Activated T-helper 17 cell treated with anti-CD3 and anti-CD28 coated beads, Interleukin-2, amount 50 U/mL, for 72 hours (primary cell): ENCODE measurements around the gene XYLT2. TPM values are rescaled to one million over a fixed set of nuclear protein-coding genes. Genes with fewer than 3 reads are reported as not detected.
"Not testable (repeated sequence)": the region's sequence is repeated elsewhere in the genome, so short reads cannot be mapped to it uniquely, and the experiment has no call there.

Experiments used
- ATAC-seq: fragments of 150-1000 bp; cut with Tn5 transposase; replicated peaks from 2 replicates; pipeline ENCODE4 v1.10.0; 2021; ENCODE audit warnings: mild to moderate bottlenecking, moderate library complexity
- H3K27ac Mint-ChIP-seq: one replicate; pipeline ENCODE4 v1.8.0; 2022; ENCODE audit warnings: mixed read lengths
- H3K27me3 Mint-ChIP-seq: one replicate; pipeline ENCODE4 v1.8.0; 2022; ENCODE audit warnings: mixed read lengths
- H3K36me3 Mint-ChIP-seq: one replicate; pipeline ENCODE4 v1.8.0; 2022; ENCODE audit warnings: low read depth, mild to moderate bottlenecking, mixed read lengths
- H3K4me1 Mint-ChIP-seq: one replicate; pipeline ENCODE4 v1.8.0; 2022; ENCODE audit warnings: mixed read lengths
- H3K4me3 Mint-ChIP-seq: one replicate; pipeline ENCODE4 v1.8.0; 2022; ENCODE audit warnings: mild to moderate bottlenecking, mixed read lengths
- H3K9me3 Mint-ChIP-seq: one replicate; pipeline ENCODE4 v1.8.0; 2022; ENCODE audit warnings: mixed read lengths
- total RNA-seq, 2 donors: library from RNA; stranded (reverse); gene quantifications; one replicate each; pipeline ENCODE4 v1.2.3, GENCODE V29; 2022

XYLT2 gene
- 10 to 100 TPM; 38.5 to 95.1 TPM for total RNA-seq

DNA sequence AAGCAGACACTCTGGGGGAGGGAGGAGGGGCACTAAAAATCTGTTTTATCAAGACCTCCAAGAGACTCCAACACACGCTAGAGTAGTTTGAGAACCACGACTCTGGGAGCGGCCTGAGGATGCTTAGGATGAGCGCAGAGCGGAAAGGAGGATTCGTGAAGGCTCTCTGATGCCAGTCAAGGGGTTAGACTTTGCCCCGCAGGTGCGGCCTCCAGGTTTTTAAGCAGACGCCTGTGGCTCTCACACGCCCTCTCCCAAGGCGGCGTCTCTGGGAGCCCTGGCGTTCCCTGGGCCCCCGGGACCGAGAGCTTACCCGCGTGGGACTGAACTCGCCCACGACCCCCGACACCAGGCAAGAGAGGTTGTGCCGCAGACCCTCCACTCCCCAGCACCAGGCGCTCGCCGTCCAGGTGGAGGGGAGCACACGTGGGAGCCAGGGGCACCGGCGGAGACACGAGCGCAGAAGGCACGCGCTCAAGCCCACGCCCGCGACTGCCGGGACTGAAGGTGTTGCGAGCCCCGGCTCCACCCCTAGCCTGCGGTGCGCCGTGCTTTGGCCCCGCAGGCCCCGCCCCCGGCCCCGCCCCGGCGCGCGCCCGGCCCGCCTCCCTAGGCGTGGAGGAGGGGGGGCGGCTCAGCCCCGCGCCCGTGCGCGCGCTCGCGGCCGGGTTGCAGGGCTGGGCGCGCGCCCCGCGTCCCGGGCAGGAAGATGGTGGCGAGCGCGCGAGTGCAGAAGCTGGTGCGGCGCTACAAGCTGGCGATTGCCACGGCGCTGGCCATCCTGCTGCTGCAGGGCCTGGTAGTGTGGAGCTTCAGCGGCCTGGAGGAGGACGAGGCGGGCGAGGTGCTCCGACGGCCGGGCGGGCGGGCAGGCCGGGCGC is at the start of gene XYLT2:
TSS of gene XYLT2 (plus strand) at position 695 of the 881 bp plus-strand sequence. CDS start at position 710, 15 bp downstream.
- Mint-ChIP-seq H3K27ac (peak within 1 kb of the TSS; percentile 93), H3K9me3 (no peaks in the 10 kb centered on the region), H3K4me1 (peaks cover 21% of the 10 kb centered on the region), H3K27me3 (no peaks in the 10 kb centered on the region), H3K36me3 (peaks cover 18% of the 10 kb centered on the region), H3K4me3 (peak within 1 kb of the TSS; percentile 87)
- peak; percentile 95 for ATAC-seq

DNA sequence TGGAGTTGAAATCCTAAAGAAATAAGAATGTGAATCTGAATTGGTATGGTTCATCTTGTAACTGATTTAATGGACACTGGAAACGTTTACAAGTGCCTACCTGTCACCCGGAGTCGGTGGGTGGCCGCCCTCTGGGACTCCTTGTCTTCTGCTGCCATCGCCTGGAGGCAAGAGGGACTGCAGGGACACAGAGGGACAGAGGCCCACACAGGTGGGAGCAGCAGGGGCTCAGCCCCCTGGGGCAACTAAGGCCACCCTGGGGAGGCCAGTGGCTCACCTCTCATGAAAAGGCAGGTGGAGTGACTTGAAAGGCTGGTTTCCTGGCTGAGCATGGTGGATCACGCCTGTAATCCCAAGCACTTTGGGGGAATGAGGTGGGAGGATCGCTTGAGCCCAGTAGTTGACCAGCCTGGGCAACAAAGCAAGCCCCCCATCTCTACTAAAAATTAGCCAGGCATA is 48.5 kb upstream of the XYLT2 start:
- H3K9me3 Mint-ChIP-seq = no peaks in the 10 kb centered on the region
- H3K4me1 Mint-ChIP-seq = peaks cover 8% of the 10 kb centered on the region
- no peak overlapping the region for H3K27ac Mint-ChIP-seq
- peaks cover 9% of the 10 kb centered on the region for H3K27me3 Mint-ChIP-seq
- no peaks in the 10 kb centered on the region for H3K36me3 Mint-ChIP-seq
- ATAC-seq = peak; percentile 95
- H3K4me3 Mint-ChIP-seq = no peak overlapping the region

DNA sequence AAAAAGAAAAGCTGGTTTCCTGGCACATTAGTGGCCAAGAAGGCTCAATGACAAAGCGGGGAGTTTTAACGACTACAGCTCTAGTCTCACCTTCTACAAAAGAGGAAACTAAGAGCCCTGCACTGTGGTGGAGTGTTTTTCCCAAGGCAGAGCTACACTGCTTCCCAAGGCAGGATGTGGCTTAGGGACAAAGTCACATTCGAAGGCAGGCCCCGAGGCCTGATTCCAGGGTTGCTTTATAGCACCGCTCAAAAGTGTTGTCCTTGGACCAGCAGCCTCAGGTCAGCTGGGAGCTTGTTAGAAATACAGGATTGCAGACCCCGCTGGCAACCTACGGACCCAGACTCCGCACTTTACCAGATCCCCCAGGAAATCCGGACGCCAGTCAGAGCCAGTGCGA is 47.9 kb upstream of the XYLT2 start:
- H3K4me1 Mint-ChIP-seq = peaks cover 8% of the 10 kb centered on the region

DNA sequence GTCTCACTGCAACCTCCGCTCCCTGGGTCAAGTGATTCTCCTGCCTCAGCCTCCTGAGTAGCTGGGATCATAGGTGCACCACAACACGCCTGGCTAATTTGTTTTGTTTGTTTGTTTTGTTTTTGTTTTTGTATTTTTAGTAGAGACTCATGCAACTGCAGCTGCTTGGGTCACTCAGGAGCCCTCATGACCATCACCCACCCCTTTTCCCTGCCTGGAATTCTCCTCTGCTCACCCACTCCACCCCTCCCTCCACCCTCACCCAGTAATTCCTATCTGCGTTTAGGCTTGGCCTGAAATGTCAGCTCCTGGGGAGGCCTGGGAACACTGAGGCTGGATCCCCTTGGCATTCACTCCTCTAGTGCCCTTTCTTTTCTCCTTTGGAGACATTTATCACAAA is 46.1 kb upstream of the XYLT2 start:
- ATAC-seq = no peak
- no peaks in the 10 kb centered on the region for H3K36me3 Mint-ChIP-seq
- H3K9me3 Mint-ChIP-seq = no peaks in the 10 kb centered on the region
- peaks cover 8% of the 10 kb centered on the region for H3K4me1 Mint-ChIP-seq
- no peak overlapping the region for H3K4me3 Mint-ChIP-seq
- peaks cover 10% of the 10 kb centered on the region for H3K27me3 Mint-ChIP-seq
- H3K27ac Mint-ChIP-seq = no peak overlapping the region

More for the DNA sequence above, 47.9 kb upstream of the XYLT2 start:
- H3K9me3 Mint-ChIP-seq = no peaks in the 10 kb centered on the region
- peaks cover 9% of the 10 kb centered on the region for H3K27me3 Mint-ChIP-seq
- H3K27ac Mint-ChIP-seq = no peak overlapping the region
- H3K36me3 Mint-ChIP-seq = no peaks in the 10 kb centered on the region
- no peak overlapping the region for H3K4me3 Mint-ChIP-seq
- no peak for ATAC-seq

DNA sequence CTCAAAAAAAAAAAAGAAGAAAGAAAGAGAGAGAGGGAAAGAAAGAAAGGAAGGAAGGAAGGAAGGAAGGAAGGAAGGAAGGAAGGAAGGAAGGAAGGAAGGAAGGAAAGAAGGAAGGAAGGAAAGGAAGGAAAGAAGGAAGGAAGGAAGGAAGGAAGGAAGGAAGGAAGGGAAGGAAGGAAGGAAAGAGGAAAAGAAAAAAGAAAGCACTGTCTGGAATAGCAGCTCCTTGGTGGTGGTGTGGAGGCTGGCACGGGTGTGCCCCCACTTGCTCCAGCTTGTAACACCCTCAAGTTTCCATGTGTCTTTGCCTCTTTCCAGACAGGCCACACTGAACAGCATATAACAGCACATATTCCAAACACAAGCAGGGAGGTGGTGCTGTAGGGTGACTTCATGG is 45.1 kb upstream of the XYLT2 start:
- not testable (repeated sequence) for ATAC-seq, H3K4me3 Mint-ChIP-seq, H3K27ac Mint-ChIP-seq, H3K36me3 Mint-ChIP-seq, H3K4me1 Mint-ChIP-seq, H3K9me3 Mint-ChIP-seq
- peaks cover 16% of the 10 kb centered on the region for H3K27me3 Mint-ChIP-seq

DNA sequence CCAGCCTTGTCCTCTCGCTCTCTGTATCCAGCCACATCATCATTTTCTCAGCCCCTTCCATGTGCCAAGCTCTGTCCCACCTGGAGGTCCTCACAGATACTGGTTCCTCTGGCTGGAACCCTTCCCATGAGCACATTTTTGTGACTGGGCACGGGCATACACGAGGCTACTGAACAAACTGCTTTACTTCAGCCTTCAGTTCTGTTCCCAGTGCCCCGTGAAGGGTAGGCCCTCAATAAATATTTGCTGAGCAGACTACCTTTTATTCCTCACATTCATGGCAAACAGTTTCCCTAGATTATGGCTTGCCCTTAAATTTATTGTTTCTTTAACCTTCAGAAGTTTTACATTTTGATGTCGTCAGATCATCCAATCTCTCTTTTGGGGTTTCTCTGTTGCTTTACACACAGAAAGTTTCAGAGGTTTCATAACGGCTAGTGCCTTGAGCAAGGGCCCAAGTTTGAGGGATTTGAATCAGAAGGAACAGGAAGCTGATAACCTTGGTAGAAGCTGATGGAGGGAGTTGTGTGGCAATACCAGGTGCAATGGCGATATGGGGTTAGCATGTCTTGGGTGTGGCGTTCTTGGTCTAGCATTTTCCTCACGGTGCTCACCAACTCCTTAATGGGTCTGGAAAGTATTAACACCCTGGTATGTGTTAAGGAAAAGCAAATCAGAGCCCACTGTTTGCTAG is 43.9 kb upstream of the XYLT2 start:
- H3K27me3 Mint-ChIP-seq = peaks cover 22% of the 10 kb centered on the region
- peak overlapping the region; percentile 78 for H3K27ac Mint-ChIP-seq
- no peaks in the 10 kb centered on the region for H3K9me3 Mint-ChIP-seq
- no peaks in the 10 kb centered on the region for H3K36me3 Mint-ChIP-seq
- peaks cover 8% of the 10 kb centered on the region for H3K4me1 Mint-ChIP-seq
- ATAC-seq = peak; percentile 42
- H3K4me3 Mint-ChIP-seq = peak overlapping the region; percentile 32

DNA sequence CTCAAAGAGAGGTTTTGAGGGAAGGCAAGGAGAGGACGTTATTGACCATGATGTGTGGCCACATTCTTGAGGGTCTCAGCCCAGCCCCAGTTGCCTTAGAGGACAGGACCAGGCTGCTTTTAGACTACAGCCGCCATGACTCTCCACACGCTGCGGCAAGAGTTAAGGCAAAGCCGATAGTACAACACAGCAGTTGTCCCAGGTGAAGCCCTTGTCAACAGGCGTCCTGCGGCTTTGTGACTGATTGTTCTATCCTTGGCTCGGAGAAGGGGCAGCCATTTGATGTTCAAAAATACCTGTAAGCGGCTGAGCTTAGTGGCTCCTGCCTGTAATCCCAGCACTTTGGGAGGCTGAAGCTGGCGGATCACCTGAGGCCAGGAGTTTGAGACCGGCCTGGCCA is 42.9 kb upstream of the XYLT2 start:
- Mint-ChIP-seq H3K9me3 (no peaks in the 10 kb centered on the region), H3K36me3 (no peaks in the 10 kb centered on the region), H3K4me1 (peaks cover 8% of the 10 kb centered on the region), H3K27me3 (peaks cover 22% of the 10 kb centered on the region), H3K27ac (no peak overlapping the region), H3K4me3 (no peak overlapping the region)
- ATAC-seq = no peak

DNA sequence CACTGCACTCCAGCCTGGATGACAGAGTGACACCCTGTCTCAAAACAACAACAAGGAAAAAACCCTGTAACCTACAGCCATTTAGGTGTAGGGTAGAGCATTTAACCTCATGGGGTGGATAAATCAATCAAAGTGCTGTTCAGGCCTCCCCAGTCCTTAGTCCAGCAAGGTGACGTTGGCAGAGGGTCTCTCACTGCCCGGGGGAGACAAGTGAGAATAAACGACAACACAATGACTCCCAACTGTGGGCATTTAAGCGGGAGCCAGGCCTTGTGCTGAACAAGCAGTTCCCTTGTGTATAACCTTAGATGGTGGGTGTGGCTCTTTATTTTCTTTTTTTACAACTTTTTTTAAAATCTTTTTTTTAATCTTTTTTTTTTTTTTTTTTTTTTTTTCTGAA is 42.3 kb upstream of the XYLT2 start:
- H3K4me1 Mint-ChIP-seq = peaks cover 8% of the 10 kb centered on the region
- H3K9me3 Mint-ChIP-seq = no peaks in the 10 kb centered on the region
- no peak overlapping the region for H3K4me3 Mint-ChIP-seq
- no peak overlapping the region for H3K27ac Mint-ChIP-seq
- H3K36me3 Mint-ChIP-seq = no peaks in the 10 kb centered on the region
- ATAC-seq = no peak
- H3K27me3 Mint-ChIP-seq = peaks cover 22% of the 10 kb centered on the region

DNA sequence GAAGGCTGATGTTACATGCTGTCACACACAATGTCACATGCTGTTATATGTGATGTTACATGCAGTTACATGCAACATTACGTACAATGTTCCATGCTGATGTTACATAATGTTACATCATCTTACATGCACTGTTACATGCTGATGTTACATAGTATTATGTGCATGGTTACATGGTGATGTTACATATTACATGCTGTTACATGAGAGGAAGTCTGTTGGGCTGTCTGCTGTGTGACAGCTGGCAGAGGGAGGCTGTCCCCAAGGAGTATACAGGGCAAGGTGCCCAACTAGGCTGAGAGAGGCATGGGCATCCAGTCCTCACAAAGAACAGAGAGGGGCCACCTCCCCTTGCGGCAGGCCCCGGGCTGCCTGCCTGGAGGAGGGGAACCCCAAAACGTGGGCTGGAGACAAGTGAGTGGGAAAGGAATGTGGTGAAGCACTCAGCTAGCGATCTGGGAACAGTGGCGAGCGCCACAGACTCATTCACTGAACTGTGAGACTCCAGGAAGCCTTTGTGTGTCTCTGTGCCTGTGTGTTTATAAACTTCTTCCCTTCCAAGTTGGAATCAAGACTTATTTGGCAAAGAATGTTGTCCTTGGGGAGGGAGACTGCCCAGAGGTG is 41.0 kb upstream of the XYLT2 start:
- H3K27ac Mint-ChIP-seq = no peak overlapping the region
- H3K9me3 Mint-ChIP-seq = no peaks in the 10 kb centered on the region
- ATAC-seq = no peak
- H3K27me3 Mint-ChIP-seq = peaks cover 22% of the 10 kb centered on the region
- H3K4me1 Mint-ChIP-seq = peaks cover 8% of the 10 kb centered on the region
- H3K4me3 Mint-ChIP-seq = peak overlapping the region; percentile 9
- no peaks in the 10 kb centered on the region for H3K36me3 Mint-ChIP-seq

DNA sequence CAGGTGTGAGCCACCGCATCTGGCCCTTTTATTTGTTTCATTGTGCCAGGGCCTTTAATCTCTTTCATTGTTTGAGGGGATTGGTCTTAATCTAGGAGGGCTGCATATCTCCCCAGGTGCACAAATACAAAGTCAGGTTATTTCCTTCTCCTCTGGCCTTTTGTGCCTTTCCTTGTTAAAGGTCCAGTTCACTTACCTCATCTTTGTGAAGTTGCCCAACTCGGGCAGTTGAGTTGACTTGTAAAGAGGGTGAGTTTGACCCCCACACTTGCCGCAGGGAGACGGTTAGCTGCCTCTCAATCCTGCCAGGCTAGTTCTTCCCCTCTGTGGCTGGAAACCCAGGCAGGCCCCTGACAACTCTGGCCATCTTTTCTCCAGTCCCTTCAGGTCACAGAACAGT is 38.3 kb upstream of the XYLT2 start:
- no peaks in the 10 kb centered on the region for H3K9me3 Mint-ChIP-seq
- peak overlapping the region; percentile 85 for H3K27ac Mint-ChIP-seq
- peak overlapping the region; percentile 17 for H3K4me3 Mint-ChIP-seq
- peaks cover 18% of the 10 kb centered on the region for H3K27me3 Mint-ChIP-seq
- no peak for ATAC-seq
- H3K4me1 Mint-ChIP-seq = peaks cover 10% of the 10 kb centered on the region
- no peaks in the 10 kb centered on the region for H3K36me3 Mint-ChIP-seq

DNA sequence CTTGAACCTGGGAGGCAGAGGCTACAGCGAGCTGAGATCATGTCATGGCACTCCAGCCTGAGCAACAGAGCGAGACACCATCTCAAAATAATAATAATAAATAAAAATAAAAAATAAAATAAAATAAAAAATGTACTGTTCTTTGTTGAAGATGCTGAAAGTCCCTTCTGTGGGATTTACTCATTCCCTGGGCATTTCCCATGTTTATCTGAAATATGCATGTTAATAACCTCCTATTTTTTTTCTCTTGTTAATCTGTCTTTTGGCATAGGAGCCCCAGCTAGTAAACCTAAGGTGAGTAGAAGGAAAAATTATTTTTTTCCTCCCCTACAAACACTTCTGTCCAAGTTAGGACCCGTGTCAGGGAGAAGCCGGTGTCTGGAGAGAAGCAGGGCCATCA is 37.3 kb upstream of the XYLT2 start:
- ATAC-seq = no peak
- peak overlapping the region; percentile 14 for H3K4me3 Mint-ChIP-seq
- H3K36me3 Mint-ChIP-seq = no peaks in the 10 kb centered on the region
- no peaks in the 10 kb centered on the region for H3K9me3 Mint-ChIP-seq
- peaks cover 10% of the 10 kb centered on the region for H3K4me1 Mint-ChIP-seq
- H3K27me3 Mint-ChIP-seq = peaks cover 26% of the 10 kb centered on the region
- peak overlapping the region; percentile 85 for H3K27ac Mint-ChIP-seq

DNA sequence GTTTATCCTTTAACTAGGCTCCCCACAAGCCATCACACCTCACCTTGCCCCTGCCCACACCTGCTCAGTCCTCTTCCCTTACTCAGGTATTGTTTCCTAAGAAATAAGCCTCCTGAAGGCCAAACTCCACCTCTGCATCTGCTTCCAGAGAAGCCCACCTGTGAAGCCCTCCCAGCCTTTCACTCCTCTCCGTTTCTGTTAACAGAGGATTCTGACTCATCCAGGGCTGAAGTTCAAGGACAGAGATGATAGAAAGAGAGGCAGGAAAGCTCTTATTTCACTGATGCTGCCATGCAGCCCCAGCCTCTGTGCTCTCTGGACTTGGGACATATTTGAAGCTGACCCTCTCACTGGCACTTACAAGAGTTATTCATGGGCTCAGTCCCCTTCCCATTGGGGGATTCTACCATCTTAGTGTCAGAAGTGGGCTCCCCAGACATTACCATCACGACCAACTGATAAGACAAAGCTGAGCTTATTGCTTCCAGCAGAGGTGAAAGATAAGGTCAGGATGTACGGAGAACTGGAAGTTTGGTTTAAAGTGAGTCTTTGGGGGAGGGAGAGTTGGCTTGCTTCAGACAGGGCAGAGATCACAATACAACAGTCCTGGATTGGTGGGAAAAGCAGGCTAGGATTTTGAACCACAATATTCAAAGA is 35.3 kb upstream of the XYLT2 start:
- H3K27ac Mint-ChIP-seq = peak overlapping the region; percentile 85
- peak overlapping the region; percentile 54 for H3K4me3 Mint-ChIP-seq
- no peaks in the 10 kb centered on the region for H3K9me3 Mint-ChIP-seq
- H3K36me3 Mint-ChIP-seq = no peaks in the 10 kb centered on the region
- peaks cover 25% of the 10 kb centered on the region for H3K27me3 Mint-ChIP-seq
- H3K4me1 Mint-ChIP-seq = peaks cover 10% of the 10 kb centered on the region
- peak; percentile 18 for ATAC-seq

DNA sequence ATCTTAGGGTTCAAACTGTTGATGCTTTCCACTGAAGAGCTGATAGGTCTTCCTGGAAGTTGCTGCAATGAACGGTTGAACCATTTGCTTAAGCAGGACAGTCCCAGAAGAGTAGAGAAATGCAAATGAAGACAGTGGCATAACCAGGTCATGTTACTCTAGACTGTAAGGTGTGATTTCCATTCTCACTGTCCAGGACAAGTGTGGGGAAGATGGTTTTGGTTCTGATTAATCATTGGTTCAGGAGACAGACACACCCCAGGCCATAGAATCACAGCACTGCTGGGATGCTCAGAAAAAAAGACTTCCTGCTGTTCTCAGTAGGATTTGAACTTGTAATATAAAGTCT is 34.8 kb upstream of the XYLT2 start:
- H3K4me3 Mint-ChIP-seq = peak overlapping the region; percentile 54
- H3K4me1 Mint-ChIP-seq = peaks cover 10% of the 10 kb centered on the region
- peak; percentile 85 for ATAC-seq
- H3K27me3 Mint-ChIP-seq = peaks cover 23% of the 10 kb centered on the region
- H3K9me3 Mint-ChIP-seq = no peaks in the 10 kb centered on the region
- H3K36me3 Mint-ChIP-seq = no peaks in the 10 kb centered on the region
- H3K27ac Mint-ChIP-seq = peak overlapping the region; percentile 85

DNA sequence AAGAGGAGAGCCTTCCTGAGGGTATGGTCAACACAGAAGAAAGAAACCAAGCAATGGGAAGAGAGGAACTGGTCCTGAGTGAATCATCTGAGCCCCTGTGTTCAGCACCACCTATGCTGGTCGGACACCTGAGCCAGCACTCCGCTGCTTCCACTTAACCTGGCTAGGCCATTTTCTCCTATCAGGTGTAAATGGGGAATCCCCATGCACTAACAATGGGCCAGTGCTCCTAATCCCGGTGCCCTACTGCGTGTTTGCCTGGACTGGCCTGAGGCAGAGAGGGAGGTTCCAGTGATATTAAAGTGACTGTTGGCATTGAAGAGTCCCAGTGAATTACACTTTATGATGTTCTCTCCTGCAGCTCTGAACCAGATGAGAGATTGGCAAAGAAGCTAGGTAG is 34.4 kb upstream of the XYLT2 start:
- Mint-ChIP-seq H3K36me3 (no peaks in the 10 kb centered on the region), H3K4me3 (peak overlapping the region; percentile 54), H3K27ac (peak overlapping the region; percentile 85), H3K27me3 (peaks cover 19% of the 10 kb centered on the region), H3K4me1 (peaks cover 10% of the 10 kb centered on the region), H3K9me3 (no peaks in the 10 kb centered on the region)
- ATAC-seq = peak; percentile 1
